GM21737 (cell line): ENCODE measurements around the gene NEBL.
"Not testable (repeated sequence)": the region's sequence is repeated elsewhere in the genome, so short reads cannot be mapped to it uniquely, and the experiment has no call there.

ENCODE experiments used
- ATAC-seq: cut with Tn5 transposase; IDR thresholded peaks from one replicate; pipeline ENCODE4 v1.9.1; 2021; ENCODE audit warnings: mild to moderate bottlenecking, moderate library complexity; ENCODE audit not compliant: unreplicated experiment

The NEBL gene, protein sequence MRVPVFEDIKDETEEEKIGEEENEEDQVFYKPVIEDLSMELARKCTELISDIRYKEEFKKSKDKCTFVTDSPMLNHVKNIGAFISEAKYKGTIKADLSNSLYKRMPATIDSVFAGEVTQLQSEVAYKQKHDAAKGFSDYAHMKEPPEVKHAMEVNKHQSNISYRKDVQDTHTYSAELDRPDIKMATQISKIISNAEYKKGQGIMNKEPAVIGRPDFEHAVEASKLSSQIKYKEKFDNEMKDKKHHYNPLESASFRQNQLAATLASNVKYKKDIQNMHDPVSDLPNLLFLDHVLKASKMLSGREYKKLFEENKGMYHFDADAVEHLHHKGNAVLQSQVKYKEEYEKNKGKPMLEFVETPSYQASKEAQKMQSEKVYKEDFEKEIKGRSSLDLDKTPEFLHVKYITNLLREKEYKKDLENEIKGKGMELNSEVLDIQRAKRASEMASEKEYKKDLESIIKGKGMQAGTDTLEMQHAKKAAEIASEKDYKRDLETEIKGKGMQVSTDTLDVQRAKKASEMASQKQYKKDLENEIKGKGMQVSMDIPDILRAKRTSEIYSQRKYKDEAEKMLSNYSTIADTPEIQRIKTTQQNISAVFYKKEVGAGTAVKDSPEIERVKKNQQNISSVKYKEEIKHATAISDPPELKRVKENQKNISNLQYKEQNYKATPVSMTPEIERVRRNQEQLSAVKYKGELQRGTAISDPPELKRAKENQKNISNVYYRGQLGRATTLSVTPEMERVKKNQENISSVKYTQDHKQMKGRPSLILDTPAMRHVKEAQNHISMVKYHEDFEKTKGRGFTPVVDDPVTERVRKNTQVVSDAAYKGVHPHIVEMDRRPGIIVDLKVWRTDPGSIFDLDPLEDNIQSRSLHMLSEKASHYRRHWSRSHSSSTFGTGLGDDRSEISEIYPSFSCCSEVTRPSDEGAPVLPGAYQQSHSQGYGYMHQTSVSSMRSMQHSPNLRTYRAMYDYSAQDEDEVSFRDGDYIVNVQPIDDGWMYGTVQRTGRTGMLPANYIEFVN

DNA sequence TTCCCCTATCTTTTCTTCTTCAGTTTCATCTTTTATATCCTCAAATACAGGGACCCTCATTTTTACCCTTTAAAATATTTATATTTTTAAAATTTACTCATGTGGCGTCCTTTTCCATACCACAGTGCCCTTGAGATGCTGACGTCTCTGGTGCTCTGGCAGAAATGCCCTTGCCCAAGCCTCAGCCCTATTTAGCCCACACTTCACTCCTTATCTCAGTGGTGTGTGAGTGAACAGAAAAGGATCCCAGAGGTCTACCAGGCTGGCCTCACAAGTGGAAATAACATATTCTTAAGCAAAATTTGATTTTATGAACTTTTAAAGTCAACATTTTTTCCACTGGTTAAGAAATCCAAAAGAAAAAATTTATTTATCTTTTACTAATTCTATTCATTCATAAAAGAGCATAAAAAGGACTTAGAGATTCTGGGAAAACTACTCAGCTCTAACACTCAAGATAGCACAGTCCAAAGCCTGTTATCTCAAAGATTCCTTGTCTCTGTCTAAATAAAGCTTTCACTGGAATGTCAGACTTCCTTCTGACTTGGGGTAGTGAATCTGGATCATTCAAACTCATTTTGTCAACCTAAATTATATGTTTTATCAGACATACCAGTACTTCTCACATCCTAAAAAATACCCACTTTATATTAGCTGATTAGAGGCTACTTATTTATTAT is at the start of gene NEBL:
Gene NEBL, minus strand, starts transcription at position 166 of the 680 bp plus-strand sequence. Its CDS starts 106 bp downstream, at position 60.
- no peak for ATAC-seq

DNA sequence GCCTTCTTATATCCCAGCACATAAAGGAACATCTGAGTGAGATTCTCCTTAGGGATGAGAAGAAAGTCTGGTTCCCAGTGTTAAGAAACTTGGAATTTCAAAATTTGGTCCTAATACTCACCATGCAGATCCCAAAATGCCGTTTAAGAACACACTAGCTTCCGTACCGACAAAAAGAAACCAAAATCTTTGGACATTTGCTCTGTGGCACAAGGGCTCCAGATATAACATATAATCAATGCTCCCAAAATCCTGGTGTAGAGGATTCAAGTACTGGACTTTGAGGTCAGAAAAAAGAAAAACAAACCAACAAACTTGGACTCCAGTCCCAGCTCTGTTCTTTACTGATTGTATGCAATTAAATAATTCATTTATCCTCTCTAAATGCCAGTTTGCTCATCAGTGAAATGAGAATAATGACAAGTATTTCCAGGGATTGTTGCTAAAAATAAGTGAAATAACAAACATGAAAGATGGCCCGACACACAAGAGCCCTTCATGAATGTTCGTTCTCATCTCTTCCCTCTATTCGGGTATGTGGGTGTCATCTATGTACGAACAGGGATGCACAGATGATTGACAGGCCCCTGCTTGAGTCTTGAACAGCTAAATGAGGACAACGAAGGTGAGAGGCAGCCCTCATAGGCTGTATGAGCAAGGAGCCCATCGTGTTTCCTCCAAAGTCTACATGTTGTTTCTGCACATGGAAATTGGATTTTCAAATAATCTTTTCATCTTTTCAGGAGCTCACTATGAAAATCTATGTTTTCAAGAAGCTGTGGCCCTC is 48.6 kb upstream of the NEBL start:
- no peak for ATAC-seq

DNA sequence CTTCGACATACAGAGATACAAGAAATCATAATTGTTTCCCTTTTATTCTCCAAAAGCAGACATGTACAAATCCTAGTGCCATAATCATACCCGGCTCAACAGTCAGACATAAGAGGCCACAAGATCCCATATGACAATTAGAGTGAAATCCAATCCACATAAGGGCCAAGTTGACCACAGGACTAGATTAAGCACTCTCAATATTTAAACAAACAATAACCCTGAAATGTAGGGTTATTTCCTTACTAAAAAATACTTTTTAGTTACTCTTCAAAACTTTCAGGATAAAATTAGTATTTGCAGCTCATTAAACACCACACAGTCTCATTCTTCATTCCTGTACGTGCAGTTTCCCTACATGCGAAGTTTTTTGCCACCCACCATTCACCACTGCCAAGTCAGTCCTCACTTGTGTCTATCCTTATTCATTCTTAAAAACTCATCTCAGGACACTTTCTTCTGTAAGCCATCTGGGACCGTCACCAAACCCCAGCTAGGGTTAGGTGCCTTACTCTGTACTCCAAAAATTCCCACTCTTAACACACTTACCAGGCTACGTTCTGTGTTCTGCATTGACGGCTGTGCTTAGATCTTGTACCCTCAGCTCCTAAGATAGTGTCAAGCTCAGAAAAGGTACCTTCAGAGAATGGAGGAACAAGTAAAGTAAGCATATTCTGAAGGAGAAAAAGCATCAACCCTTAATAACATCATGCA is 47.8 kb upstream of the NEBL start:
- no peak for ATAC-seq

DNA sequence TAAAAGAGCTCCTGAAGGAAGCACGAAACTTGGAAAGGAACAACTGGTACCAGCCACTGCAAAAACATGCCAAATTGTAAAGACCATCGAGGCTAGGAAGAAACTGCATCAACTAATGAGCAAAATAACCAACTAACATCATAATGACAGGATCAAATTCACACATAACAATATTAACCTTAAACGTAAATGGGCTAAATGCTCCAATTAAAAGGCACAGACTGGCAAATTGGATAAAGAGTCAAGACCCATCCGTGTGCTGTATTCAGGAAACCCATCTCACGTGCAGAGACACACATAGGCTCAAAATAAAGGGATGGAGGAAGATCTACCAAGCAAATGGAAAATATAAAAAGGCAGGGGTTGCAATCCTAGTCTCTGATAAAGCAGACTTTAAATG is 42.3 kb upstream of the NEBL start:
- not testable (repeated sequence) for ATAC-seq

DNA sequence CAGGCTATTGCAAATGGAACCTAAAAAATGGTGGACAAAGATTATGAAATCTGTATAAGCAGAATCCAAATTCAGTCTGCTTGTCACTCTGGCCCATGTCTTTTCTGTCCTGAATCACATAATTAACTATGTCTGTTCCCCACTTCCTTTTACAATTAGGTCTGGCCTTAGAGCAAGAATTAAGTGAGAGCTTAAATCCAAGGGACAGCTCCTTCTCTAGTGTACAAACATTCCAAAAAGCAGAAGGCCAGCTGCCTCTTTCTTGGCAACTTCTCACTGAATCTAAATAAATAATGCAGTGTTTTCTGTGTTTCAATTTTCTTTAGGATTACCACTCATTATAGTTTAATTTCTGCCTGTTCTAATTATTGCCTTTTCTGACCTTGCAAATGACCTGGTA is 39.3 kb upstream of the NEBL start:
- no peak for ATAC-seq

DNA sequence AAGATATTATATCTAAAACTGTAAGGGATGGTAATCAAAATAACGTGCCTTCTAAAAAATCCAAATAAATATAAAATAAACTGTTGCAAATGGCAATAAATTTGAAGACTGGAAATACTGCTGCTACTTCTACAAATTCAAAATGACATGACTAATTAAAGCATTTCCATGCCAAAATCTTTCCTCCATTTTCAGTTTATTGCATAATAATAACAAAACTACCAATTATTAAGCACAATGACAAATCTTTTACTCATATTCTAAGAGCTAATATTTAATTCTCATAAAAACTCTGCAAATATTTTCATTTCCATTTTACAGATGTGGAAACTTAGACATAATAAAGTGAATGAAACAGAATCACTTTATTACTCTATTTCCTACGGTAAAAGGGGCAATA is 38.8 kb upstream of the NEBL start:
- no peak for ATAC-seq

DNA sequence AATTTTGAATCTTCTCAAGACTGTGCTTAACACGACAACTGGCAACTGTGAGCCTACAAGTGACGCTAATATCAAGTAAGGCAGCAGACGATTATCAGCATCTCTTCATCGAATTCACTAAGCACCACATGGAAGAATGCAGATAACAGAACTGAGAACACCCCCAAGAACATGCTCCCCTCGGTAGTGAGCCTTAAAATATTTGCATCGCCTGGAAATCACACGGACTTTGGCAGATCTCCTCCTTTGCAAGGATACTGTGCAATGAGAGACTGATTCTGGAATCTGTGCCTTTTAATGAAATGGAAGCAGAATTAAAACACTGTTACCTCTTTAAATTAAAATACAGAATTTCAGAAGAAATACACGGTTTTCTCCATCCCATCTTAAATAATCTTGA is 38.2 kb upstream of the NEBL start:
- no peak for ATAC-seq

DNA sequence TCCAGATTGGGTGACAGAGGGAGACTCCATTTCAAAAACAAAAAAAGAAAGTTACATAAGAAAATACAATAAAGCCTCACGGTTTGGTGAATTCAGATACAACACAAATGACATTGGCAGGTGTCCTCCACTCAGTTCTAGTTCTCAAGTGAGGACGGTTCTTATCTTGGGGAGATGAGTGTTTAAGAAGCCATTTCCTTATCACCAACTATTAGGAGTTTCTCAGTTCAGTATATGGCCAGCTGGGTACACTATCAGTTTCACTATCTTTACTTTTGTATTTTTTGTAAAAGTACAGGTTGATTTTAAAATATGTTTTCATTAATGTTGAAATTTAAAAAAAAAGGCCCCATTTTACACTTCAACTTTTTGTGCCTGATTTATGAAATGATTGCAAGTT is 36.6 kb upstream of the NEBL start:
- no peak for ATAC-seq

DNA sequence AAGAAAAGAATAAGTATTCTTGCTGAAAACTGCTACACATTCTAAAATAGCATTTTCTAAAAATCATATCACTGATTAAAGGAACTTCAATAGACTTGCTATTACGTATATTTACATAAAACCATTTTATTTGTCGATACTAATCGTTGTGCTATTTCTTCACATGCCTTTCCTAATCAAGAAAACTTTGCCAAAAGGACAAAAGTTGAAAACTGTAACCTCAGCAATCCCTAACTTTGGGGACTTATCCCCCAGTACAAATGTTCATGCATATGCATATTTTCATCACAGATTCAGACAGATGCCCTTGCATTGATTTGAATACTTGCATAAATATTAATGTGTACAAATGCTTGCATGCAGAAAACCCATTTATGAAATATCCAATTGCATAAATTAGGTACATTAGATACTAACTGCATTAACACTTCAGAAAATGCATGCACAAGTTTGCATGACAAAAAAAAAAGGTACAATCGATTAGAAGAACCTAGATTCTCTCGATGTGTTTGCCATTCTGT is 35.6 kb upstream of the NEBL start:
- ATAC-seq = no peak

DNA sequence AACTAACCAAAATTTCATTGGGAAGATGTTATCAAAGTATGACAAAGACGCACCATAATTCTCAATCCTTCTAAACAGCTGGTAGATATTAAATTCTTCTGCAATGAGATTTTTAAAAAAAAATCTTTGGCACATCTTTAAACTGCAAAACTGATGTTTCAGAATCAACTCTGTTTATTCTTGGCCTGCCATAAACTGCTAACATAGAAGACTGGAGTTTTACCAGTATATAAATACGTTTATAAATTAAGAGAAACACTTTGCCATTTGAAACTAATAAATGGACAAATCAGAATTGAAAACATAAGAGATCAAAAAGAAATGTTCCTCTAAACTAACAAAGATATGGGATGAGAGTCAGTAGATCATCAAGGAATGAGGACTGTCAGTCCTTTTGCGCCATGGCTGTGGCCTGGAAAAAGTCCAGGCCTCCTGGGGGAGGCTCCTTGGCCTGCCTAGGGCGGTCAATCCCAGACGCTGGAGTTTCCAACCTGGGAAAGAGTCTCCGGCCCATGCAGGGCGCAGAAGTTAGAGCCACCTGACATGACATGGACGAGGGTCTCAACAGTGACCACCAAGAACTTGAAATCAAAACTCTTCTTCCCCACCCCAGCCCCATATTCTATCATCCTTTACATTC is 34.2 kb upstream of the NEBL start:
- no peak for ATAC-seq

DNA sequence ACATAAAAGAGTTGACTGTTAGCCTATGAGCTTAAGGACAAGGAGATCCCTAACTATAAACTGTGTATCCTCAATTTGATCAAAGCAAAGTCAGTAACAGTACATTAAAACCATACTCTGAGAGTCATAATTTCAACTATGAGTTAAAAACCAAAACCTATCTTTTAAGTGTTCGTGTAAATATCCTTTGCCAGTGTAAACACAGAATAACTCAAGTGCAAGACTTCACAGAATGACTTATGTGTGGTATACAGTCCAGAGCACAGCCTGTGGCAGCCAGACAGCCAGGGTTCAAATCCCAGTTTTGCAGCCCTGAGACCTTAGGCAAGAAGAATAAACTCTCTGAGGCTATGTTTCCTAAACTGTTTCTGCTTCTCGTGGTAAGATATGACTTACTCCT is 30.3 kb upstream of the NEBL start:
- no peak for ATAC-seq

DNA sequence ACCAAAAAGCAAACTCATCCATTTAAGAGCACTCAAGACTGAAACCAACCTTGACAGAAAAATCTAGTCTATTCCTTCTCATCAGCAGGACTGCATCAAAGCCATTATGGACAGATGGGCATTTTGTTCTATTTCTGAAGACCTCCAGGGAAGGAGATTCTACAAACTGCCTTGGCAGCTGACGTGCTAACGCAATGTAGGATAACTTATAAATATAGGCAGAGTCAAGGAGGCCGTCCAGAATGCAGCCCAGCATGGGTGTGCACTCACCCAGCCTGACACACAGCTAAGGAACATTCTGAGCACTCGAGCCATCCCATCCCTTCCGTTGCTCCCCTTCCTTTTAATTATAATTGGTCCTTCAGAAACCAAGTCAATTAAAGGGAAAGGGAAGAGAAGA is 25.3 kb upstream of the NEBL start:
- ATAC-seq = no peak

DNA sequence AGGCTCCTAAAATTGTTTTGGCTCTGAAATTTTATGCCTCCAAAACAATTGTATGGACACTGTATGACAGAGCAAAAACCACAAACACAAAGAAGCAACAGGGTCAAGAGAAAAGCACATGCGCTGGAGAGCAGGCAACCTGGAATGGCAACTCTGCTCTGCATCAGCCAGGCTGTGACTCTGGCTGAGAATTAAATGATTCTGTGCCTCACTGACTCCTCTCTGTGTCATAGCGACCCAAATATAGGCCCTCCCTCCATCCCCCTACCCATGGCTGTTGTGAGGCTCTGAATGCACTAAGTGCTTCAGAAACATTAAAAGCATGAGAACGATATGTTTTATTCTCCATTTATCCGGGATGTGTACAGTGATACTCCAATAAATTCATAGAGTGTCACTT is 24.9 kb upstream of the NEBL start:
- ATAC-seq = no peak

DNA sequence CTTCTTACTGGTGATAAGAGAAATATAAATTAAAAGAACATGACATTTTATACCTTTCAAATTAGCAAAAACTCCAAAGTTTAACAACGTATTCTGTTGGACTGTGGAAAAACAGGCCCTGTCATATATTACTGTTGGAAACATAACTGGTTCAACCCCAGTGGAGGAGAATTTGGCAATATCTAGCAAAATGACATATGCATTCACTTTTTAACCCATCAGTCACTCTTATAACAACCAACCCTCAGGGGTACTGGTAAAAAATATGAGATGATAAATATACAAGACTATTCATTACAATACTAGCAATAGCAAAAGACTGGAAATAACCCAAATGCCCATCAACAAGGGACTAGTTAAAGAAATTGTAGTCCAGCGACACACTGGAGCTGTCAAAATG is 22.9 kb upstream of the NEBL start:
- no peak for ATAC-seq

DNA sequence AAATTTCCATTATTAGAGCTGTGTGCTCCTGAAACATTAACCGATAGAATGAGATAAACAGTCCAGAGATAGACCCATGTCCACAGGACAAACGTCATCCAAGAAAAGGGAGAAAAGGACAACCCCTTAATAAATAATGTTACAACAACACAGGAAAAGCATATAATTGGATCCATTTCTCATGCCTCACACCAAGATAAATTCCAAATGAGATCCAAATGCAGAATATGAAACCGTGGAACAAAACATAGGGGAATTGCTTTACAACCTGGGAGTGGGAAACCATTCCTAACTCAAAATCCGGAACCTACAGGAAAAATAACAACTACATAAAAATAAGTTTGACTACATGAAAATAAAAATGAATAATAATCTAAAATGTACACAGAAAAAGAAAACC is 22.4 kb upstream of the NEBL start:
- no peak for ATAC-seq

DNA sequence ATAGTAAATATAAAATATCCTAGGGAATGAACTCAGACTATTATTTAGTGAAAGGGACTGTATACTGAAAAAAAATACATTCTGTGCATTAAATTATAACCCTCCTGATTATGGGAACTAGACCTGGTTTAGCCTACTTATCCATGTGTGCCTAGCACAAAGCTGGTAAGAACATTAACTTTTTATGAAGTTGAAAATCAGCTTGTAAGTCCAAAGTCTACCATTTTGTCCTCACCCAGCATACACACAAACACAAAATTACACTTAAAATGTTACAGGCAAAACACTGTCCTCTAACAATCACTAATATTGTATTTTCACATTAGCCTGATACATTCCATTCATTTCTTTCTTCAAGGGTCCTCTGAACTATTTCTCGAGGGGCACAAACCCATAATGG is 19.9 kb upstream of the NEBL start:
- no peak for ATAC-seq

DNA sequence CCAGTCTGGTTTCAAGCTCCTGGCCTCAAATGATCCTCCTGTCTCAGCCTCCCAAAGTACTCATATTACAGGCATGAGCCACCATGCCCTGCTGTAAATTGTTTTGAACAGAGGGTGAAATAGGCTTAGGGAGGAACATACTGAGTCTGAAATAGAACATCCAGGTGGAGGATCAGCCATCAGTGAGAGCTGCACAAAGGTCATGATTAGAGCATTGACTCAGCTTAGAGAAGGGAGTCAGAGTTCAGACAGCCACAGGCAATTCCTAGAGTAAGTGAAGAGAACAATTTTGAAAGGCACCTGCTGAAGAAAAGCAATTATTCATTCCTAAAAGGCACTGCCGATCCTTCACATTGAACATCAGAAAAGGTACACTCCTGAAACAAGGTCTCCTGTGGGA is 15.9 kb upstream of the NEBL start:
- ATAC-seq = no peak

DNA sequence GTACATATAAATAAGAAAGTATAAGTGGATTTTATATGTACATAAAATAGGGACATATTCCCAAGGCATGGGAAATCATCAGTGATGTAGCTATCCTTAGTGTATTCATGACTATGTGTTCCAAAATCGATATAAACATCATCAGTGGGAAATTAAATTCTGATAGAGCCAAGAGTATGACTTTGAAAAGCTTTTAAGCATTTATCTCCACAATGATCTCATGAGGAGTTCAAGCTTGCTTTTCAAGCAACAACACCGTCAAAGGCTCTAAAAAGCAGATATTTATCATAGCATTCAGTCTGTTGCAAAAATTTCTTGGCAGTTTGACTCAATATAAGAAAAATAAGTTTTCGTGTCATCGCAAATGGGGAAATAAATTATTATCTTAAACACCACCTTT is 14.5 kb upstream of the NEBL start:
- ATAC-seq = no peak

DNA sequence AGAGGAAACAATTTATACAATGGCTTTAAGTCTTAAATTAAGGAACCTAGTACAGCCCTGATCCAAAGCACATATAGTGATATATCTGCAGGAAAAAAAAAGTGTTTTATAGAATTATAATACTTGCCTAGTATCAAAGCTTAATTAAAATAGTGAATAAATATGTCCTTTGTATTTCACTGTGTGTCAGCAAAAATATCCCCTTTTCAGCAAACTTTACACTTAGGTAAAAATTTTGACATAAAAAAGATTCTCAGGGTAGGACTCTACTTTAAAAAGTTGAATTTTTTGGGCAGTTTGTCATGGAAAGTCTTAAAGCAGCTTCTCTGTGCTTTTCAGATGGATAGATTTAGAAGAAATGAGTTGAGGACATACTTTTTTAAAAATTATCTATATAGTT is 12.7 kb upstream of the NEBL start:
- no peak for ATAC-seq
